OCI-LY3 (cell line): Measurements from ENCODE around the gene USP22.
A peak's percentile ranks its signal among the peaks of the same experiment; 100 is the strongest.

Experiments
- H2AFZ ChIP-seq: fragments of 200-600, 300-600 bp; shearing (Covaris generic); 2 replicates; pipeline ENCODE4 v1.6.0; 2014; ENCODE audit warnings: antibody characterized with exemption, low read depth, low read length
- H3K27ac ChIP-seq: fragments of 200-600, 300-600 bp; sonication (generic); 2 replicates; pipeline ENCODE4 v1.5.1; 2014; ENCODE audit warnings: mild to moderate bottlenecking, low read length, moderate library complexity, mixed read lengths
- H3K27me3 ChIP-seq: fragments of 200-600, 300-600 bp; sonication (generic); 2 replicates; pipeline ENCODE4 v1.6.1; 2014; ENCODE audit warnings: low read depth, low read length, mixed read lengths
- H3K36me3 ChIP-seq: fragments of 200-600, 300-600 bp; sonication (generic); replicated peaks from 2 replicates; pipeline ENCODE3; 2014; ENCODE audit warnings: low read depth, low read length, mixed read lengths
- H3K4me1 ChIP-seq: fragments of 300-600, 200-600 bp; sonication (generic); 2 replicates; pipeline ENCODE4 v1.6.1; 2014; ENCODE audit warnings: low read length, mixed read lengths
- H3K4me2 ChIP-seq: fragments of 200-600, 300-600 bp; sonication (generic); 2 replicates; pipeline ENCODE4 v1.6.1; 2014; ENCODE audit warnings: low read length, mixed read lengths
- H3K4me3 ChIP-seq: fragments of 300-600, 200-600 bp; sonication (generic); 2 replicates; pipeline ENCODE4 v1.5.1; 2014; ENCODE audit warnings: antibody characterized with exemption, mild to moderate bottlenecking, low read length, moderate library complexity
- H3K79me2 ChIP-seq: fragments of 300-600, 200-600 bp; shearing (Covaris generic); 2 replicates; pipeline ENCODE4 v1.6.1; 2014; ENCODE audit warnings: mild to moderate bottlenecking, low read length, mixed read lengths
- H3K9ac ChIP-seq: fragments of 300-600, 200-600 bp; shearing (Covaris generic); 2 replicates; pipeline ENCODE4 v1.6.0; 2014; ENCODE audit warnings: mild to moderate bottlenecking, low read length, moderate library complexity
- H3K9me3 ChIP-seq: fragments of 200-600, 300-600 bp; shearing (Covaris generic); 2 replicates; pipeline ENCODE4 v1.6.1; 2014; ENCODE audit warnings: low read length, mixed read lengths; ENCODE audit not compliant: insufficient read depth
- H4K20me1 ChIP-seq: fragments of 200-600, 300-600 bp; sonication (generic); 2 replicates; pipeline ENCODE4 v1.6.1; 2016; ENCODE audit warnings: low read length, mixed read lengths; ENCODE audit not compliant: insufficient read depth
- CTCF ChIP-seq: fragments of 200-600, 300-600 bp; sonication (generic); IDR thresholded peaks from 2 replicates; pipeline ENCODE4 v1.5.1; 2014; ENCODE audit warnings: antibody characterized with exemption, low read length, low read depth
- EZH2phosphoT487 ChIP-seq: fragments of 200-600 bp; shearing (Covaris generic); IDR thresholded peaks from 2 replicates; pipeline ENCODE4 v1.6.1; 2018; ENCODE audit warnings: antibody characterized with exemption, mixed run types, low read depth

USP22 gene

GRCh38 chr17:21041741-21042457, 912 bp downstream of the USP22 start:
- peaks cover 4% of the 10 kb centered on the region for H3K4me1 ChIP-seq
- peak overlapping the region; percentile 57 for H3K4me2 ChIP-seq
- peak overlapping the region; percentile 74 for H3K27ac ChIP-seq
- peaks cover 58% of the 10 kb centered on the region for H3K79me2 ChIP-seq
- H3K9ac ChIP-seq, result peak overlapping the region; percentile 85
- no peak overlapping the region for H2AFZ ChIP-seq
- H3K27me3 ChIP-seq, result no peaks in the 10 kb centered on the region
- H3K36me3 ChIP-seq, result no peaks in the 10 kb centered on the region
- no peak for TF ChIP-seq CTCF
- no peak for TF ChIP-seq EZH2phosphoT487
- H3K4me3 ChIP-seq, result peak overlapping the region; percentile 90
- peaks cover 37% of the 10 kb centered on the region for H4K20me1 ChIP-seq
- no peaks in the 10 kb centered on the region for H3K9me3 ChIP-seq

- H3K79me2 ChIP-seq, result peaks cover 76% of the 10 kb centered on the region
- no peaks in the 10 kb centered on the region for H3K9me3 ChIP-seq
- H3K4me3 ChIP-seq, result peak overlapping the region; percentile 90
- H3K27ac ChIP-seq, result no peak overlapping the region
- H3K9ac ChIP-seq, result no peak overlapping the region
- H2AFZ ChIP-seq, result no peak overlapping the region
- H3K4me1 ChIP-seq, result peaks cover 8% of the 10 kb centered on the region
- H4K20me1 ChIP-seq, result peaks cover 53% of the 10 kb centered on the region
- no peaks in the 10 kb centered on the region for H3K36me3 ChIP-seq
- H3K4me2 ChIP-seq, result peak overlapping the region; percentile 57; the same call in 1 of the 2 replicates
- no peaks in the 10 kb centered on the region for H3K27me3 ChIP-seq
- peak; percentile 22; the same call in 1 of the 2 replicates for TF ChIP-seq CTCF
- no peak for TF ChIP-seq EZH2phosphoT487
Observed at GRCh38 chr17:21039839-21040575, 2.8 kb downstream of the USP22 start.

GRCh38 chr17:21037117-21037803, 5.6 kb downstream of the USP22 start:
- H3K9ac ChIP-seq, result no peak overlapping the region
- H3K9me3 ChIP-seq, result no peaks in the 10 kb centered on the region
- peaks cover 99% of the 10 kb centered on the region for H3K79me2 ChIP-seq
- H3K36me3 ChIP-seq, result no peaks in the 10 kb centered on the region
- H4K20me1 ChIP-seq, result peaks cover 80% of the 10 kb centered on the region
- peaks cover 15% of the 10 kb centered on the region for H3K4me1 ChIP-seq
- no peak overlapping the region for H3K4me2 ChIP-seq
- H3K27ac ChIP-seq, result no peak overlapping the region
- H3K27me3 ChIP-seq, result no peaks in the 10 kb centered on the region
- TF ChIP-seq EZH2phosphoT487 (no peak), CTCF (no peak)
- H2AFZ ChIP-seq, result no peak overlapping the region
- H3K4me3 ChIP-seq, result no peak overlapping the region
